Small intestine (tissue), 7 donors: Measurements from ENCODE around the gene PWWP2B. TPM values are rescaled to one million over a fixed set of nuclear protein-coding genes. Genes with fewer than 3 reads are reported as not detected.

ENCODE experiments used
- DNase-seq, 2 donors: peaks; one replicate each; pipeline versions ENCODE4 v3.0.0 to v3.0.0-alpha.2; 2013
- FAIRE-seq: peaks from 2 replicates; lab custom pipeline; 2012; peaks lifted over from hg19 to GRCh38; lab: Jason Lieb, UNC
- H3K27ac ChIP-seq, 3 donors: one replicate each; pipeline ENCODE4 v1.5.1; 2013; ENCODE audit warnings: low read length in 2 of 3, mild to moderate bottlenecking in 2 of 3, control low read depth in 1 of 3, inconsistent platforms in 1 of 3, low read depth in 1 of 3, moderate library complexity in 1 of 3
- H3K27me3 ChIP-seq, 3 donors: one replicate each; pipeline ENCODE4 v1.6.1; 2013; ENCODE audit warnings: low read length in 3 of 3, inconsistent platforms in 1 of 3; ENCODE audit not compliant: control insufficient read depth in 3 of 3, insufficient read depth in 3 of 3
- H3K36me3 ChIP-seq, 3 donors: one replicate each; pipeline ENCODE4 v1.6.1; 2013; ENCODE audit warnings: low read length in 3 of 3, inconsistent platforms in 1 of 3, low read depth in 1 of 3, mild to moderate bottlenecking in 1 of 3, moderate library complexity in 1 of 3; ENCODE audit not compliant: control insufficient read depth in 3 of 3, insufficient read depth in 2 of 3
- H3K4me1 ChIP-seq, 3 donors: one replicate each; pipeline ENCODE4 v1.6.1; 2013; ENCODE audit warnings: low read length in 2 of 3, inconsistent platforms in 1 of 3, low read depth in 1 of 3, mild to moderate bottlenecking in 1 of 3, moderate library complexity in 1 of 3; ENCODE audit not compliant: control insufficient read depth in 3 of 3, insufficient read depth in 2 of 3
- H3K4me3 ChIP-seq, 3 donors: one replicate each; pipeline ENCODE4 v1.5.1; 2013; ENCODE audit warnings: low read length in 3 of 3, control low read depth in 1 of 3, inconsistent platforms in 1 of 3, low read depth in 1 of 3, mild to moderate bottlenecking in 1 of 3, moderate library complexity in 1 of 3
- H3K9me3 ChIP-seq, 2 donors: one replicate each; pipeline ENCODE4 v1.6.1; 2013; ENCODE audit warnings: low read depth in 1 of 2, low read length in 1 of 2; ENCODE audit not compliant: control insufficient read depth in 2 of 2, insufficient read depth in 1 of 2
- WGBS, 3 donors: extraction: QIAGEN DNeasy Blood & Tissue Kit; methylation state at CpG; one replicate each; pipeline ENCODE4 v1.1.7; 2013; 5-methylcytosine and 5-hydroxymethylcytosine counted together
- polyA plus RNA-seq, 4 donors: library from polyadenylated mRNA; stranded (reverse) in 3 of 4; unstranded in 1 of 4; fragments of 200-250 nt in 3 of 4; fragments of 120-200 nt in 1 of 4; gene quantifications; one replicate each; pipeline versions ENCODE4 v1.2.1 to v1.2.3, GENCODE V29; 2013
- donor health status: healthy with polysubstance abuse.
- donor health status: control.
- donor health status: control.
- donor health status: Bipolar disorder and iron deficiency.
- donor health status: healthy.

PWWP2B gene
- polyA plus RNA-seq, 4 donors, result 7.0 to 34.6 (median 11.9) TPM

DNA sequence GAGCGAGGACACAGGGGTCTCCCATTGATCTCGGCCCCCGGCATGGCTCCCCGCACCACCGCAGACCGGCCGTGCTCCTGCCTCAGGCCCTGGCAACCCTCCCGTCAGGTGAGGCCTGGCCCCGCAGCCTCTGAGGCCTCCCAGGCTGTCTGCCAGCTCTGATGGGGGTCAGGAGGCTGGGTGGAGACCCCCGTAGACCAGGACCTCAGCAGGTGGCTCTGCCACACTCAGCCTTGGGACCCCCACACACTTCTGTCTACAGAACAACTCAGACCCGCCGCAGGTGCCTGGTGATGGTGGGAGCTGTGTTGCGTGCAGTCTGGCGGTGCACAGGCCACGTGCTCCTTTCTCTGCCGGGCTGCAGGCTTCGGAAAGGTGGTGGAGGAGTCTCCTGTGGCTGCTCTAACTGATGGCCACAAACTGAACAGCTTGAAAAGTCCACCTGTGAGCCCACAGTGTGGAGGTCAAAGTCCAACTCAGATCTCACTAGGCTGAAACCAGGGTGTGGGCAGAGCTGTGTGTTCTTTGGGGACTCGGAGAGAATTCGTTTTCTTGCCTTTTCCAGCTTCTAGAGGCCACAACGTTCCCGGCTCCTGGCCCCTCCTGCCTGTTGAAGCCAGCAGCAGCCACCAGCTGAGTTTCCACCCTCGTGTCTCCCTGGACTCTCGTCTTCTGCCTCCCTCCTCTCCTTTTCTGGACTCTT is 62.5 kb downstream of the PWWP2B start:
- Histone ChIP-seq H3K4me1 (peaks cover 3 to 58% (median 25%) of the 10 kb centered on the region in 3 donors), H3K4me3 (no peak overlapping the region), H3K9me3 (no peaks in the 10 kb centered on the region), H3K36me3 (no peaks in the 10 kb centered on the region), H3K27me3 (no peaks in the 10 kb centered on the region), H3K27ac (peak overlapping the region; percentile 80 to 99 (median 93))
- DNase-seq (peak; percentile 86 to 94), FAIRE-seq (no peak)
- WGBS, 3 donors, result 24 to 62% (median 28%) methylated on average over 23 of the region's 23 CpGs

DNA sequence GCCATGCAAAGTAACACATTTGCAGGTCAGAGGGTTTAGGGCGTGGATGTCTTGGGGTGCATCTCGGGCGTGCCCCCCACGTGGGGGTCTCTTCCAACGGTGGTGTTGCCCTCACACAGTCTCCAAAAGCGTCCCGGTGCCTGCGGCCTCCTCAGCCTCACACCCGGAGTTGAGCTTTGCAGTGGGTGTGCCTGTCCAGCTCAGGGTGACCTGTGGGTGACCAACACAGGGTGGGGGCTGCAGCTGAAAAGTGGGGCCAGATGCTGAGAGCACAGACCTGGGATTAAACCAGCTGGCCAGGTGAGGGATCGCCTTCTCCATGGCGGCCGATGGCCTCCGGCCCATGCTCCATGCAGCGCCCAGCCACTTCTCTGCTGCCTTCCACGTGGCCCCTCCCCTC is 63.1 kb downstream of the PWWP2B start:
- Histone ChIP-seq H3K4me1 (peaks cover 3 to 58% (median 28%) of the 10 kb centered on the region in 3 donors), H3K4me3 (no peak overlapping the region), H3K27ac (peak overlapping the region; percentile 80 to 99 (median 93)), H3K9me3 (no peaks in the 10 kb centered on the region), H3K27me3 (no peaks in the 10 kb centered on the region), H3K36me3 (no peaks in the 10 kb centered on the region)
- no peak for FAIRE-seq
- WGBS, 3 donors, result 62 to 81% (median 70%) methylated on average over 15 of the region's 15 CpGs
- DNase-seq, result no peak

DNA sequence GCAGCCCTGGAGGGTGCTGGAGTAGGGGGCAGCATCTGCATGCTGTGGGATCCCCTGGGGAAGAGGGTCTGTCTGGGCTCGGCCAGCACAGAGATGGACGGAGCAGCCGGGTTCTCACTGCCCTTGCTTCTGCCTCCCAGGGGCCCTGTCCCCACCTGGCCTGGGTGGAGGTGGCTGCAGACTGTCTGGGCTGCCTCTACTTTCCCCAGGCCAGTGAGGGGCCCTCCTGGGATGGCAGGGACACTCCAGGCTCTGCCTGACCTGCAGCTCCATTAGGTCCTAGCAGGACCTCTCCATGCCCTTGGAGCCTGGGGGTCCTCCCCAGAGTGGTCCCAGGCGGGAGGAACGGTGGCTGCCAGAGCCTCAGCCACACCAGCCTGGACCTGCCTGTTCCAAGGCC is 63.7 kb downstream of the PWWP2B start:
- H3K36me3 ChIP-seq, result no peaks in the 10 kb centered on the region
- no peaks in the 10 kb centered on the region for H3K9me3 ChIP-seq
- H3K27me3 ChIP-seq, result no peaks in the 10 kb centered on the region
- FAIRE-seq, result no peak
- DNase-seq, result no peak
- no peak overlapping the region for H3K4me3 ChIP-seq
- H3K4me1 ChIP-seq, result peaks cover 3 to 58% (median 30%) of the 10 kb centered on the region in 3 donors
- WGBS, 3 donors, result 85 to 92% (median 90%) methylated on average over 5 of the region's 5 CpGs
- H3K27ac ChIP-seq, result peak overlapping the region in 2 of 3 donors; percentile 93 to 99

DNA sequence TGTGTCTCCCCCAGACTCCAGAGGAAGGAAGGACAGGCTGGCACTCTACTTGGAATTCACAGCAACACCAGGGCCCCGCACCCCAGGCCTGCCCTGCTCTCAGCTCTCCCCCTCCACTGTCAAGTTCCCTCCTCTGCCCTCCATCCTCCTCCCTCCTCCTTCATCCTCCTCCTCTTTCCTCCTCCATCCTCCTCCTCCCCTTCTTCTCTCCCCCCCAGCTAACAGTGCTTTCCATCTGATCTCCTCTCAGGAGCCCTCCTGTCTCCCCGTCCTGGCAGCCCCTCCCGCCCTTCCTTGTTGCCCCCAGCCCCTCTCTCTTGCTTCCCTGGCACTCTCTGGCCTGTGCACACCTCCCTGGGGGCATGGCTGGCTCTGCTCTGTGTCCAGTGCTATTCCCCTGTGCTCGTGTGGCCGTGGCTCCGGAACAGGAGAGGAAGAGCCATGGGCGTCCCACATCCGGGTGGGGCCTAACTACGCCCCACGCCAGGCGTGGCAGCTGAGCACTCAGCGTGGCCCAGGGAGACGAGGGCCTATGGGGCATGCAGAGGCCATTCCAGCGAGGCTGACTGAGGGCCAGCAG is 64.2 kb downstream of the PWWP2B start:
- Histone ChIP-seq H3K36me3 (no peaks in the 10 kb centered on the region), H3K4me3 (no peak overlapping the region), H3K27ac (peak overlapping the region in 2 of 3 donors; percentile 93 to 99), H3K9me3 (no peaks in the 10 kb centered on the region), H3K27me3 (no peaks in the 10 kb centered on the region), H3K4me1 (peaks cover 3 to 58% (median 28%) of the 10 kb centered on the region in 3 donors)
- DNase-seq (no peak), FAIRE-seq (no peak)
- 21 to 60% (median 52%) methylated on average over 12 to 14 of the region's 14 CpGs for WGBS, 3 donors

DNA sequence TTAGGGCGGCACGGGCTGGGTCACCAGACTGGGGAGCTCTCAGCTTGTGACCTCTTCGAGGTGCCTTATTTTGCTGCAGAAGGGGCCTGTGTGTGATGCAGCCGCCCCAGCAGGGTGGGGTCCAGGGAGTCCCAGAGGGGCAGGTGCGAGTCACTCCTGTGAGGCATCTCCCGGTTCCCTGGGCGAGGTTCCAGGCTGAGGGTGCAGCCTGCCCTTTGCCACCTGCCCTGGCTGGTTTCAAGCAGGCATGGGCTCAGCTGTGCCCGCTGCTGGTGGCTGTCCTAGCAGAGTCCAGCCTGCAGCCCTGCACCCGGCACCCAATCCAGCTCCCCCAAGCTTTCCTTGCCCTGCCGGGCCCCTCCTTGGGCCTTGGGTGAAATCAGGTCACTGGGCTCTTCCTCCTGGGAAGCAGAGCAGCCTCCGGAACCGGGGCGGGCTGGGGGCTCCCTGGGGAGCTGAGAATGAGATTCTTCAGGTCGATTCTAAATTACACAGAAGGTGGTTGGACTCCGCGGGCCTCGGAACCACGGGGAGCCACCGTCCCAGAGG is 64.8 kb downstream of the PWWP2B start:
- Histone ChIP-seq H3K36me3 (no peaks in the 10 kb centered on the region), H3K4me3 (peak overlapping the region in 1 of 3 donors; percentile 30), H3K4me1 (peaks cover 3 to 55% (median 25%) of the 10 kb centered on the region in 3 donors), H3K27me3 (no peaks in the 10 kb centered on the region), H3K9me3 (no peaks in the 10 kb centered on the region), H3K27ac (peak overlapping the region in 2 of 3 donors; percentile 93 to 99)
- WGBS, 3 donors, result 17 to 60% (median 40%) methylated on average over 19 of the region's 19 CpGs
- DNase-seq (peak; percentile 48 to 98), FAIRE-seq (no peak)

DNA sequence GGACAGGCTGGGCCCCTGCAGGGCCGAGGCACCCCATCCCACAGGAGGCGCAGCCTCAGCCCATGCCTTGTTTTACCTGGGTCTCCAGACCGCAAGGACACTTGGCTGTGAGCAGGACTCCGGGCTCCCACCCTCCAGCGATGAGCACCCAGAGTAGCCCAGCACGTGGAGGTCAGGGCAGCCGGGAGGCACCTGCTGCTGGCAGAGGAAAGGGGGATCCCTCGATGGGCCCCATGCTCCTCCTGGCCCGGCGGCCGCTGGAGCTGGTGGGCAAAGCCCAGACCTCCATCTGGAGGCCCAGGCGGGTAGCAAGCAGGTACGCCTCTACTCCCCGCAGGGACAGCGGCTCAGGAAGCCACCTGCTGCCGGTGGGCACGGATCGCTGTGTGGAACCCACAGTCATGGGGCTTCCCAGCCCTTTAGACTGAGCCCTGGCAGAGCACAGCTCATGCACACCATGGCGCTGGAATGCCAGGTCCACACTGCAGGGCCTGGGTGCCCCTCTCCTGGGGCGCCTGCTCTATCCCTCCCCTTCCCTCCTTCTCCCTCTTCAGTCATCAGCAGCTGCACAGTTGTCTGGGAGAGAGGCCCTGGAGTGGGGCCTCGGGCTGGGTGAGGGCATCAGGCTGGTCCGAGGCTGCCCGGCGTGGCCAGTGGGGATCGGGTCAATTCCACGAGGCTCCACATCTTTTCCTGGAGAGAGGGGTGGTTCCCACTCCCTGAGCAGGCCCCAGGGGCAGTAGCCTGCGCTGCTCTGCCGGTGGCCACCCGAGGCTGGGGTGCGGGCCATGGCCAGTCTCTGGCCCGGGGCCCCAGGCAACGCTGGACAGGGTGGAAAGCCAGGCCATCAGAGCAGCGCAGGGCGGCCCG is 65.7 kb downstream of the PWWP2B start:
- Histone ChIP-seq H3K27ac (peak overlapping the region in 1 of 3 donors; percentile 92), H3K36me3 (no peaks in the 10 kb centered on the region), H3K4me3 (peak overlapping the region in 1 of 3 donors; percentile 30), H3K4me1 (peaks cover 3 to 63% (median 27%) of the 10 kb centered on the region in 3 donors), H3K27me3 (no peaks in the 10 kb centered on the region), H3K9me3 (no peaks in the 10 kb centered on the region)
- FAIRE-seq (no peak), DNase-seq (no peak)
- 83 to 92% (median 85%) methylated on average over 29 to 35 of the region's 35 CpGs for WGBS, 3 donors

DNA sequence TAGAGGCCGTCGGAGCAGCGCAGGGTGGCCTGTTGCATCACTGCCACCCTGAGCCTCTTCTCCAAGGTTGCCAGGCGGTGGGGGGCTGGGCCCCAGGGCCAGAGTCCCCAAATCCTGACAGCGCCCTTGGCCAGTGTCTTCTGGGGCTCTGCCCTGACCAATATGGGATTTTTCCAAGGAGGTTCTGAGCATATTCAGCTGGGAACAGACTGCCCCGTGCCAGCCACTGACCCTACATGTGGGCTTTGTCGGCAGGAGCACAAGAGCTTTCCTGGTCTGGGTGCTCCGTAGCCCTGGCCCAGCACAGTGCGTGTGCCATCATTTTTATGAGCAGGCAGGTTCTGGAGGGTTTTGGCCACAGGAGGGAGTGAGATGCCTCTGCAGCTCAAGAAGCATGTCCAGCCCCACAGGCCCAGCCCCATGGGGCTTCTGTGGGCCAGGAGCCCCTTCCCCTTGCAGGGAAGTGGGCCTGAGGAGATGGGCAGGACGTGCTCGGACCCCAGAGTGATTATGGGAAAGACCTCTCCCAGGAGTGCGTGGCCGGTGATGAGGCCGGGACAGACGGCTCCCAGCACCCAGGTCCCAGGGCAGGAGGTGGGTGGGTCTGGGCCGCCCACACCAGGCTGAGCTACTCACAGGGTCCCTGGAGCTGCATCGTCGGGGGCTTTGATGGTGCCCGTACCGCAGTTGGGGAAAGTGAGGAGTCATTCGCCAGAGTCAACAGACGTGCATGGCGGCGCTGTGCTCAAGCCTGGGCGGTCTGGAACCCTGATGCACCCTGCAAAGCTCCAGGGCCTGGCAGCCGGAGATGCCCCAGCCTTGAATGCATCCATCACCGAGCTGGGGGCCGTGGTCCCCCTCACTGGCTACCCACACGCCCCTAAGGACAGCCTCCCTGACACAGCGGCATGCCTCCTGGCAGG is 66.6 kb downstream of the PWWP2B start:
- 81 to 92% (median 92%) methylated on average over 28 to 30 of the region's 30 CpGs for WGBS, 3 donors
- no peaks in the 10 kb centered on the region for H3K36me3 ChIP-seq
- H3K27ac ChIP-seq, result peak overlapping the region in 2 of 3 donors; percentile 43 to 58
- no peak overlapping the region for H3K4me3 ChIP-seq
- no peaks in the 10 kb centered on the region for H3K27me3 ChIP-seq
- DNase-seq, result no peak
- no peak for FAIRE-seq
- no peaks in the 10 kb centered on the region for H3K9me3 ChIP-seq
- H3K4me1 ChIP-seq, result peaks cover 3 to 63% (median 26%) of the 10 kb centered on the region in 3 donors
